NOMO-1 treated with dmso at 0.1 percent for 144 hours (cell line): ENCODE results near the gene CEP85L.

Source experiments
- DNase-seq: peaks from one replicate; lab custom pipeline; 2025; ENCODE audit not compliant: unreplicated experiment; lab: John Stamatoyannopoulos, UW

The CEP85L gene

GRCh38 chr6:118546164-118546879, 105.1 kb downstream of the CEP85L start:
- DNase-seq, result no peak

GRCh38 chr6:118544105-118544504, 107.3 kb downstream of the CEP85L start:
- DNase-seq, result no peak

- no peak for DNase-seq
These were observed 109.0 kb downstream of the CEP85L start for GRCh38 chr6:118542184-118542952.

DNA sequence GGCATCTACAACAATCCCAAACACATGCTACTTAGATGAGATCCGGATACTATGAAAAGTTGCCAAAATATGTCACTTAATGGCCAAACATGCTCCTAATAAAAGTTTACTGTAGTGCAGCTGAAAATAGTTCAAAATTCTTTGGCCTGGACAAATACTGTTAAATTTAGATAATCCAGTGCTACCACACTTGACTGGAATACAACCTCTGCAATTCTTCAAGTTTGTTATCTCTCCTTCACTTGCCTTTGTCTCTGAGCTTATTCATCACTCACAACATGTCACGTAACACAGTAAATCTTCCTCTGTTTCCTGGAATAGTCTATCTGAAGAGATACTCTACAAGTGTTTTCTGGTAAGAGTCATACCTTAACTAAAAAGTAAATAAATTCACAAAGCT, 113.8 kb downstream of the CEP85L start:
- DNase-seq, result no peak

DNA sequence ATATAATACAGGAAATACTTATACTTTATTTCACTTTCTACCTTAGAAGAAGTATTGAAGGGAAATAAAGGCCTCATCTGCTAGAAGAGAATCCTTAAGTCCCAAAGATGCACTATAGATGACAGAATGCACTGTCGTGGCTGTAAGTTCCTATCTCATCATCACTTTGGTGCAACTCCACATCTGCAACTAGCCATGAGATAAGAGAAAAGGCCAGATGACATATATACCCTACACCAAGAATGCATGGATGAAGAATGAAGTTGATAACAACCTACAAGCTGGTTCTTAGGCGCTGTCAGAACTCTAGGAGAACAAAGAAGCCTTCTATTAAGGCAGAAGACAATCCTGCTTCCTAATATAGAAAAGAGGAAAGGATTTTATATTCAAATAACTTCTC, 114.9 kb downstream of the CEP85L start:
- no peak for DNase-seq

DNA sequence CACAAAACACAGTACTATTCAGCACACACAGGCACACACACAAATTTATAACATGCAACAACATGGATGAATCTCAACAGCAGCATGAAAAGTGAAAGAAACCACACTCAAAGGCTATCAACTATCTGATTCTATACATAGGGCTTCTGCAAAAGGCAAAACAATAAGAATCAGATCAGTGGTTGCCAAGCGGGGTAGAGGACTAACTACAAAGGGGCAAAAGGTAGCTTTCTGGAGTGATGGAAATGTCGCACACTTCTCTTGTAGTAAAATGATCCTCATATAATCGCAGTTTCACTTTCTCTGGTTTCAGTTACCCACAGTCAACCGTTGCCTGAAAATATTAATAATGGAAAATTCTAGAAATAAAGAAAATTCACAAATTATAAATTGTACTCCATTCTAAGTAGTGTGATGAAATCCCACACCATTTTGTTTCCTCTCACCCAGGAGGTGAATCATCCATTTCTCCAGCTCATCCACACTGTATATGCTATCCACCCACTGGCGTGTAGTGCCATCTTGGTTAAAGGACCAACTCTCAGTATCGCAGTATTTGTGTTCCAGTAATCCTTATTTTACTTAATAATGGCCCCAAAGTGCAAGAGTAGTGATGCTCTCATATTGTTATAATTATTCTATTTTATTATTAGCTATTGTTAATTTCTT, 116.1 kb downstream of the CEP85L start:
- no peak for DNase-seq

GRCh38 chr6:118530942-118531341, 120.4 kb downstream of the CEP85L start:
- DNase-seq, result no peak

DNA sequence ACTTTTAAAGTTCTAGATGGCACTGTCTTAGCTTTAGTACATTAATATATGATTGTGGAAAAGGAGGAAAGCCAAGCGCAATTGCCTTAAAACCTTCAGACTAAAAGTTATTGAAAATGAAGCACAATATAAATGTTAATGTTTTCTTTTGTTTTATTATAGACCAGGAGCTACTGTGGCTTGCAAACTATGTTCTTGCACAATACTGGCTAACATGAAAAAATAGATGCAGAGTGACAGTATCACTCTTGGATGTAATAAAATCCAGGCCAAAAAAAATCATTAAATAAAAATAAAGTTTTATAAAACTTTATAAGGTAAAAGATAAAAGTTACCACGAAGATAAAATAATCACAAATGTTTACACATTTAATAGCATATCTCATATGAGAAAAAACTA, 121.6 kb downstream of the CEP85L start:
- DNase-seq, result no peak

DNA sequence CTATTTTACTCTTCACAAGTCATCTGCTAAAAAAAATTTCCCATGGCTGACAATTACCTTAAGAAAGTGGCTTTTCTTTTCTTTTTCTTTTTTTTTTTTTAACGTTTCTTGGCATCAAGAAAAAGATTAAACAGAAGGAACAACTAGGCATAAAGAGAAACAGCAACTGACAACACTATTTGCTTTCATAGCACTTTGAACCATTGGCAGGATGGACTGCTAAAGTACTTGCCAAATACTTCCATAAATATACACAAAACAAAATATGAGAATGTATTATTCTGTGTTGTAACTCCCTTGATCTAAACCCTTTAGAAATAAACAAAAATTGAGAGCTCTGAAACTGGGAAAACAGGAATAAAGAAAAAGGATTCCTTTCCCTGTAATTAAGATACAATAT, 123.3 kb downstream of the CEP85L start:
- no peak for DNase-seq

GRCh38 chr6:118525913-118526780, 125.2 kb downstream of the CEP85L start:
- no peak for DNase-seq

DNA sequence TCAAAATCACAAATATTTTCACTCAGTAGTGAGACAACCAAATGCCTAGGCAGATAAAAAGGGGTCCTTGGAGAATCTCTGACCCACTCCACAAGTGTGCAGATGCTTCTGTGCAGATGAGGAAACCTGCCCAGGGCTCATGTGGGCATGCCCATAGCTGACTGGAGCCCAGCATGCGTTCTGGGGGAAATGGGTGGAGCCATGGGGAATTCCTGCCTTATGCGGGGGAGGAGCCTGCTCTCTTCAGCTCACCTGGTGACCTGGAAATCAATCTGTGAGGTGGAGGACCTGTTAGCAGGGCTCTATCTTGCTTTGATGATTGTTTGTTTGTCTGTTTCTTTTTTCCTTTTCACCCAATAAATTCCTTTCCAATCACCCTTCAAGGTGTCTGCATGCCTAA, 126.7 kb downstream of the CEP85L start:
- DNase-seq, result no peak

GRCh38 chr6:118523216-118523615, 128.2 kb downstream of the CEP85L start:
- DNase-seq, result no peak

DNA sequence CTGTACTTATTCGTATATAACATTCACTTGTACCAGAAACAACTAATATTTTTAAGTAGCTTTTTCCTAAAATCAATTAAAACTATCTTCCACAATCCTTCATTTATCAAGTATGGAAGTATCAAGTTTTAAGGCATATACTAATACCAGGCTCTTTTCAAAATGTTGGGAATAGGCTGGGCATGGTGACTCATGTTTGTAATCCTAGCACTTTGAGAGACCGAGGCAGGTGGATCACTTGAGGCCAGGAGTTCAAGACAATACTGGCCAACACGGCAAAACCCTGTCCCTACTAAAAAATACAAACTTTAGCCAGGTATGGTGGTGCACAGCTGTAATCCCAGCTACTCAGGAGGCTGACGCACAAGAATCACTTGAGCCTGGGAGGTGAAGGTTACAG, 129.0 kb downstream of the CEP85L start:
- DNase-seq, result no peak

DNA sequence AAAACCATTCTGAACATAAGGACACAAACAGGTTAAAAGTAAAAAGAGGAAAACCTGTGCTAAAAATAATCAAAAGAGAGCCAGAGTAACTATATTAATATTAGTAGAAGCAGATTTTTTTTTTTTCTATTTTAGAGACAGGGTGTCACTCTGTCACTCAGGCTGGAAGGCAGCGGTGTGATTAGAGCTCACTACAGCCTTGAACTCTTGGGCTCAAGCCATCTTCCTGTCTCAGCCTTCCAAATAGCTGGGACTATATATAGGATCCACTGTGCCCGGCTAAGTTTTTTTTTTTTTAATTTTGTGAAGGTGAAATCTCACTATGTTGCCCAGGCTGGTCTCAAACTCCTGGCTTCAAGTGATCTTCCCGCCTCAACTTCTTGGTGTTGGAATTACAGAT, 136.7 kb downstream of the CEP85L start:
- no peak for DNase-seq

DNA sequence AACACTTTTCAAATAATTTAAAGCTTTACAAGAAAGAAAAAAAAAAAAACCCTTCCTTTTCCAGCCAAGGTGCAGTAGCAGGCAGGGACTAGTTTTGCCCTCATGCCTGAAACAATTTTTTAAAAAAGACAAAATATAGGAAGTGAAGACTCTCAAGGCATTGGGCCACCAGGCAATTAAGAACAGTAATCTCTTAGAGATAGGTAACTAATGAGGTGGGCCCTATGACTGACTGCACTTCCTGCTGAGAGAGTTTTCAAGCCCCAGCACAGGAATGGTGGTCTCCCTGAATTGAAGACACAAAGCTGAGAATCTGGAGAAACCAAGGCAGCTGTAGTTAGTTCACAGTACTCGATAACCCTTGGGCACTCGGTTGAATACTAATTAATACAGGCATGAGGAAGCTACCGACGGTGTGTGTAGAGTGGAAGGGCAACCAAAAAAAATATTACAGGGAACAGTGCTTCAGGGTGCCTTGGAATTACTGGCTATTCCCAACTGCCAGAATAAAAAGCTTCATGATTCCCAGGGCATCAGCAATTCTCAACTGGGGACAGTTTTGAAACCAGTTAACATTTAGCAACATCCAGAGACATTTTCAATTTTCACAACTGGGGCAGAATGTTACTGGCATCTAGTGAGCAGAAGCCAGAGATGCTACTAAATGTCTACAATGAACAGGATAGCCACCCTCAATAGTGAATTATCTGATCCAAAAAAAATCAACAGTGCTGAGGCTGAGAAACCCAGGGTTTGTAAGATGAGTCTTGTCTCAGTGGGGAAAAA, 139.3 kb downstream of the CEP85L start:
- no peak for DNase-seq

- DNase-seq, result no peak
These were observed 142.3 kb downstream of the CEP85L start for GRCh38 chr6:118509009-118509617.

- no peak for DNase-seq
These were observed 143.8 kb downstream of the CEP85L start for GRCh38 chr6:118507636-118508035.

DNA sequence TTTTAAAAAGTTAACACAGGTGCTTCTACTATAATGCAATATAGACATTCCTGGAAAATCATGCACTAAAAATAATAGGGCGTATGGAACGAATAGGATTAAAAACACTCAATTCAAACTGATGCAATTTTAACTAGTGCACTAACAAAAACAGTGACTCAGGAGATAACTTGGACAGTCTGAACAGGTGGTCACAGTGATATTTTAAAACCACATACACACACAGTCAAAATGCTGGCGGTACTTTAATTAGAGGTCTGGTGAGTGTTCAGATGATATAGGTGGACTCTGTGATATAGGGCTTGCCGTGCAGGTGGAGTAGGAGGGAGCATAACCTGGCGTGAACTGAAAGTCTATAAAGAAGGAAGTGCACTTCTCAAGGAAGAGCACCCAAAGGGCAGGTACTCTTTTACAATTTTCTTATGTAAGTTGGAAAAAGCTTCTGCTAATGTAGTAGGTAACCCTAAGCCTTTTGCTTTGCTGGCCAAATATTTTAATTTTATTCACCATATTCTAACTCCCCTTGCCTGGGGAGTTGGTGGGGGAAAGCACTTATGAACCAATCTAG, 145.2 kb downstream of the CEP85L start:
- DNase-seq, result no peak

DNA sequence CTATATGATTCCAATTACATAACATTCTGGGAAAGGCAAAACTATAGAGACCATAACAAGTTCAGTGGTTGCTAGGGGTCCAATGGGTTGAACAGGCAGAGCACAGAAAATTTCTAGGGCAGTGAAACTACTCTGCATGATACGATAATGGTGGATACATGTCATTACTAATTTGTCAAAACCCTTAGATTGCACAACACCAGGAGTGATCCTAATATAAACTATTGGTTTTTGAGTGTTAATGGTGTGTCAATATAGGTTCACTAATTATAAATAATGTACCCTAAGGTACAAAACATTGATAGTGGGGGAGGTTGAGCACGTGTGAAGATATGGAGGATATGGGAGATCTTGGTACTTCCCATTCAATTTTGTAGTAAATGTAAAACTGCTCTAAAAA, 145.7 kb downstream of the CEP85L start:
- no peak for DNase-seq

DNA sequence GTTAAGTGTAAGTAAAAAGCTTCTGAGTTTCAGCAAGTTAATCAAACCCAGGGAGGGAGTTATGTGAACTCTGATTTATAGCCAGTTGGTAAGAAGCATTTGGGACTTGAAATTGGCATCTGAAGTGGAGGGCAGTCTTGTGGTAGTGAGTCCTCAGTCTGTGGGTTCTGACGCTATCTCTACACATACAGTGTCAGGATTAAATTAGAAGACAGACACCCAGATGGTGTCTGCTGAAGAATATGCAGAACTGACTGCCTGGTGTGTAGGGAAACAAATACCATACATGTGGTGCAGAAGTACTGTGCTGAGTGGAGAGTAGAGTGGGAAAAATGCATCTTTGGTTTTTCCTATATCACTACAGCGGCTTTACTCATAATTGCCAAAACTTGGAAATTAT, 146.8 kb downstream of the CEP85L start:
- no peak for DNase-seq
